Measurements from ENCODE around the gene PIK3CB.
"Not testable (repeated sequence)": the region's sequence is repeated elsewhere in the genome, so short reads cannot be mapped to it uniquely, and the experiment has no call there.

Gene PIK3CB

DNA sequence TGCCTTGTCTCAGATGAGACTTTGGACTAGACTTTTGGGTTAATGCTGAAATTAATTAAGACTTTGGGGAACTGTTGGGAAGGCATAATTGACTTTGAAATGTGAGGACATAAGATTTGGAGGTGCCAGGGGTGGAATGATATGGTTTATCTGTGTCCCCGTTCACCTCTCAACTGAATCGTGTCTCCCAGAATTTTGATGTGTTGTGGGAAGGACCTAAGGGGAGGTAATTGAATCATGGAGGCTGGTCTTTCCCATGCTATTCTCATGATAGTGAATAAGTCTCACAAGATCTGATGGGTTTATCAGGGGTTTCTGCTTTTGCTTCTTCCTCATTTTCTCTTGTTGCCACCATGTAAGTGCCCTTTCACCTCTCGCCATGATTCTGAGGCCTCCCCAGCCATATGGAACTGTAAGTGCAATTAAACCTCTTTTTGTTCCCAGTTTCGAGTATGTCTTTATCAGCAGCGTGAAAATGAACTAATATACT, 230.6 kb downstream of the PIK3CB start:
- not testable (repeated sequence) for H3K18ac ChIP-seq (ENCODE audit: low read length); H4K8ac ChIP-seq (ENCODE audit: low read depth, low read length); H3K23ac ChIP-seq (ENCODE audit: low read depth, low read length, poor library complexity); H3K4ac ChIP-seq (ENCODE audit: low read length); H3K79me1 ChIP-seq (ENCODE audit: low read depth, low read length); H3K9me3 ChIP-seq (replicated peaks in 1 of 2; ENCODE audit: control insufficient read depth in 2 of 2, insufficient read depth in 1 of 2, low read depth in 1 of 2, low read length in 2 of 2); H3K14ac ChIP-seq (ENCODE audit: low read length); H2AK5ac ChIP-seq (ENCODE audit: low read depth, low read length); H2BK5ac ChIP-seq (ENCODE audit: low read length); H2AFZ ChIP-seq (ENCODE audit: low read length); H3K4me2 ChIP-seq (ENCODE audit: insufficient read depth, low read length, poor library complexity, severe bottlenecking); H2BK12ac ChIP-seq (ENCODE audit: low read length); H3K36me3 ChIP-seq (replicated peaks in 1 of 2; ENCODE audit: control insufficient read depth in 2 of 2, insufficient read depth in 2 of 2, low read length in 2 of 2); H3K27ac ChIP-seq (replicated peaks; ENCODE audit: low read length); H3K9ac ChIP-seq (ENCODE audit: low read depth, low read length, poor library complexity); H4K91ac ChIP-seq (ENCODE audit: low read depth, low read length, poor library complexity); DNase-seq (ENCODE audit: low spot score); H2BK120ac ChIP-seq (ENCODE audit: low read depth, low read length); H3K4me1 ChIP-seq (ENCODE audit: control insufficient read depth in 2 of 2, insufficient read depth in 1 of 2, low read depth in 1 of 2, low read length in 2 of 2); H2BK15ac ChIP-seq (ENCODE audit: low read length); H3K4me3 ChIP-seq (ENCODE audit: low read length in 2 of 2)
- peaks cover 0 to 12% (median 0%) of the 10 kb centered on the region in 3 experiments for H3K27me3 ChIP-seq (ENCODE audit: control insufficient read depth in 3 of 3, insufficient read depth in 3 of 3, low read depth in 1 of 3, low read length in 3 of 3)
- no CpG with 5 or more reads among the region's 5 CpGs for WGBS, 2 donors (ENCODE audit: extremely low coverage in 2 of 2, insufficient read length in 2 of 2, insufficient replicate concordance in 1 of 2)

Data from neuronal stem cell (in vitro differentiated cells).